Measurements from ENCODE around the gene ATP6V0B. TPM values are rescaled to one million over a fixed set of nuclear protein-coding genes. Genes with fewer than 3 reads are reported as not detected.

Gene ATP6V0B
- total RNA-seq, 4 donors from 2014 or later: 68.1 to 122 (median 98.2) TPM

- Histone ChIP-seq H3K4me3 (no peak overlapping the region), H3K9me3 (no peaks in the 10 kb centered on the region), H3K4me1 (peaks cover 20 to 36% (median 34%) of the 10 kb centered on the region in 4 donors), H3K27me3 (peaks cover 0 to 16% (median 0%) of the 10 kb centered on the region in 4 donors), H3K27ac (replicated peaks in 1 of 4) (no peak overlapping the region), H3K36me3 (peaks cover 0 to 7% (median 0%) of the 10 kb centered on the region in 4 donors)
- DNase-seq (ENCODE audit: extremely low spot score): no peak
- TF ChIP-seq EP300 (IDR thresholded peaks at IDR 0.05) (no peak), CTCF (IDR thresholded peaks at IDR 0.05) (no peak), POLR2A (IDR thresholded peaks at IDR 0.05; ENCODE audit: low read depth) (no peak), POLR2AphosphoS5 (IDR thresholded peaks at IDR 0.05) (no peak)
- intact Hi-C loops (cut with DNase I): loop anchor here (10.0 kb wide), 1 partner anchor 404 kb away; the partner anchor contains the start of gene PTPRF
- 89% methylated on average over 10 of the region's 10 CpGs for WGBS
These were observed 36.4 kb upstream of the ATP6V0B start for GRCh38 chr1:43938383-43938782.

GRCh38 chr1:43938892-43939587 is 35.7 kb upstream of the ATP6V0B start:
- intact Hi-C loops (cut with DNase I): loop anchor here (10.0 kb wide), 1 partner anchor 404 kb away; the partner anchor contains the start of gene PTPRF
- H3K27me3 ChIP-seq: peaks cover 0 to 10% (median 0%) of the 10 kb centered on the region in 4 donors
- H3K4me1 ChIP-seq: peaks cover 14 to 30% (median 28%) of the 10 kb centered on the region in 4 donors
- no peak overlapping the region for H3K27ac ChIP-seq (replicated peaks in 1 of 4)
- WGBS: 79% methylated on average over 2 of the region's 3 CpGs
- no peak overlapping the region for H3K4me3 ChIP-seq
- no peak for TF ChIP-seq CTCF (IDR thresholded peaks at IDR 0.05)
- TF ChIP-seq POLR2AphosphoS5 (IDR thresholded peaks at IDR 0.05): no peak
- no peak for TF ChIP-seq EP300 (IDR thresholded peaks at IDR 0.05)
- no peak for TF ChIP-seq POLR2A (IDR thresholded peaks at IDR 0.05; ENCODE audit: low read depth)
- H3K36me3 ChIP-seq: peaks cover 0 to 7% (median 0%) of the 10 kb centered on the region in 4 donors
- no peak for DNase-seq (ENCODE audit: extremely low spot score)
- H3K9me3 ChIP-seq: no peaks in the 10 kb centered on the region

GRCh38 chr1:43942411-43942810 is 32.3 kb upstream of the ATP6V0B start:
- Histone ChIP-seq H3K4me3 (no peak overlapping the region), H3K9me3 (no peaks in the 10 kb centered on the region), H3K4me1 (peaks cover 10 to 28% (median 26%) of the 10 kb centered on the region in 4 donors), H3K27me3 (no peaks in the 10 kb centered on the region), H3K27ac (replicated peaks in 1 of 4) (no peak overlapping the region), H3K36me3 (peaks cover 0 to 7% (median 0%) of the 10 kb centered on the region in 4 donors)
- 85% methylated on average over 3 of the region's 3 CpGs for WGBS
- intact Hi-C loops (cut with DNase I): no loop called here
- DNase-seq (ENCODE audit: extremely low spot score): no peak
- TF ChIP-seq EP300 (IDR thresholded peaks at IDR 0.05) (no peak), CTCF (IDR thresholded peaks at IDR 0.05) (no peak), POLR2AphosphoS5 (IDR thresholded peaks at IDR 0.05) (no peak), POLR2A (IDR thresholded peaks at IDR 0.05; ENCODE audit: low read depth) (no peak)

GRCh38 chr1:43944860-43945259 is 29.9 kb upstream of the ATP6V0B start:
- intact Hi-C loops (cut with DNase I): no loop called here
- no peak for DNase-seq (ENCODE audit: extremely low spot score)
- no peak overlapping the region for H3K4me3 ChIP-seq
- peaks cover 27 to 52% (median 45%) of the 10 kb centered on the region in 4 donors for H3K4me1 ChIP-seq
- WGBS: 93% methylated on average over 1 of the region's 1 CpG
- H3K27ac ChIP-seq (replicated peaks in 1 of 4): peak overlapping the region in 2 of 4 donors; percentile 7 to 92
- no peaks in the 10 kb centered on the region for H3K9me3 ChIP-seq
- TF ChIP-seq POLR2A (IDR thresholded peaks at IDR 0.05; ENCODE audit: low read depth): no peak
- no peak for TF ChIP-seq EP300 (IDR thresholded peaks at IDR 0.05)
- TF ChIP-seq POLR2AphosphoS5 (IDR thresholded peaks at IDR 0.05): no peak
- TF ChIP-seq CTCF (IDR thresholded peaks at IDR 0.05): no peak
- peaks cover 0 to 11% (median 9%) of the 10 kb centered on the region in 4 donors for H3K36me3 ChIP-seq
- H3K27me3 ChIP-seq: no peaks in the 10 kb centered on the region

Measured in esophagus muscularis mucosa (tissue), 4 donors.